OCI-LY1 (cell line): ENCODE measurements around the gene GOLGA8O.
"Not testable (repeated sequence)": the region's sequence is repeated elsewhere in the genome, so short reads cannot be mapped to it uniquely, and the experiment has no call there.

Source experiments
- H2AFZ ChIP-seq: fragments of 200-600 bp; sonication (generic), shearing (Covaris generic); 2 replicates; pipeline ENCODE4 v1.6.0; 2014; ENCODE audit warnings: antibody characterized with exemption, mild to moderate bottlenecking, low read length
- H3F3A ChIP-seq: fragments of 200-600 bp; sonication (generic), shearing (Covaris generic); 2 replicates; pipeline ENCODE4 v1.6.0; 2014; ENCODE audit warnings: mild to moderate bottlenecking, antibody characterized with exemption, low read length, moderate library complexity; ENCODE audit not compliant: insufficient read depth
- H3K27ac ChIP-seq: fragments of 200-600 bp; sonication (generic); 2 replicates; pipeline ENCODE4 v1.5.1; 2014; ENCODE audit warnings: low read length, mixed run types, mild to moderate bottlenecking, low read depth; ENCODE audit not compliant: poor library complexity, severe bottlenecking
- H3K27me3 ChIP-seq: fragments of 200-600 bp; sonication (generic); 2 replicates; pipeline ENCODE4 v1.6.0; 2014; ENCODE audit warnings: antibody characterized with exemption, mild to moderate bottlenecking, low read length, moderate library complexity; ENCODE audit not compliant: insufficient read depth
- H3K36me3 ChIP-seq: fragments of 200-600 bp; sonication (generic); 2 replicates; pipeline ENCODE4 v1.6.1; 2014; ENCODE audit warnings: mild to moderate bottlenecking, antibody characterized with exemption, low read length, moderate library complexity, mixed read lengths; ENCODE audit not compliant: insufficient read depth
- H3K4me1 ChIP-seq: fragments of 200-600 bp; sonication (generic); 2 replicates; pipeline ENCODE4 v1.5.1; 2014; ENCODE audit warnings: mild to moderate bottlenecking, low read length, moderate library complexity; ENCODE audit not compliant: insufficient read depth, severe bottlenecking
- H3K4me2 ChIP-seq: fragments of 200-600 bp; sonication (generic), shearing (Covaris generic); 2 replicates; pipeline ENCODE4 v1.6.1; 2014; ENCODE audit warnings: low read length
- H3K4me3 ChIP-seq: fragments of 200-600 bp; sonication (generic); 2 replicates; pipeline ENCODE4 v1.5.1; 2014; ENCODE audit warnings: low read length, low read depth, mild to moderate bottlenecking, mixed read lengths; ENCODE audit not compliant: poor library complexity, severe bottlenecking
- H3K79me2 ChIP-seq: fragments of 200-600 bp; shearing (Covaris generic); 2 replicates; pipeline ENCODE4 v1.6.1; 2016; ENCODE audit warnings: mixed run types, low read length, mixed read lengths; ENCODE audit not compliant: insufficient read depth
- H3K9ac ChIP-seq: fragments of 200-600 bp; sonication (generic), shearing (Covaris generic); 2 replicates; pipeline ENCODE4 v1.6.1; 2014; ENCODE audit warnings: mild to moderate bottlenecking, low read length, mixed read lengths
- H3K9me2 ChIP-seq: fragments of 200-600 bp; sonication (generic), shearing (Covaris generic); 2 replicates; pipeline ENCODE4 v1.6.1; 2014; ENCODE audit warnings: low read depth, mild to moderate bottlenecking, low read length, mixed read lengths
- H3K9me3 ChIP-seq: fragments of 200-600 bp; shearing (Covaris generic); 2 replicates; pipeline ENCODE4 v1.6.1; 2014; ENCODE audit warnings: low read length, mixed read lengths
- H4K20me1 ChIP-seq: fragments of 200-600 bp; sonication (generic), shearing (Covaris generic); 2 replicates; pipeline ENCODE4 v1.6.0; 2016; ENCODE audit warnings: mild to moderate bottlenecking, low read length; ENCODE audit not compliant: insufficient read depth

The GOLGA8O gene

GRCh38 chr15:32396522-32396921, 58.9 kb downstream of the GOLGA8O start:
- H3K27ac ChIP-seq, H3K4me3 ChIP-seq, H3K4me2 ChIP-seq, H3K27me3 ChIP-seq, H3K9me2 ChIP-seq, H3K79me2 ChIP-seq, H3K4me1 ChIP-seq, H4K20me1 ChIP-seq, H2AFZ ChIP-seq, H3F3A ChIP-seq, H3K9ac ChIP-seq, H3K9me3 ChIP-seq, H3K36me3 ChIP-seq: not testable (repeated sequence)
